Loucy (cell line): ENCODE results near the gene HARS1.

Source experiments
- H2AFZ ChIP-seq: fragments of 200-600 bp; sonication (generic); 2 replicates; pipeline ENCODE4 v1.6.0; 2016; ENCODE audit warnings: antibody characterized with exemption, mild to moderate bottlenecking, low read length, moderate library complexity
- H3F3A ChIP-seq: fragments of 200-600 bp; 2 replicates; pipeline ENCODE4 v1.6.0; 2016; ENCODE audit warnings: antibody characterized with exemption, low read depth, mild to moderate bottlenecking
- H3K27me3 ChIP-seq: fragments of 200-600 bp; sonication (generic); 2 replicates; pipeline ENCODE4 v1.6.1; 2014; ENCODE audit warnings: low read length, mild to moderate bottlenecking; ENCODE audit not compliant: insufficient read depth, poor library complexity, severe bottlenecking
- H3K36me3 ChIP-seq: fragments of 200-600 bp; sonication (generic); 2 replicates; pipeline ENCODE4 v1.6.1; 2016; ENCODE audit warnings: low read length; ENCODE audit not compliant: insufficient read depth
- H3K4me1 ChIP-seq: fragments of 200-600 bp; sonication (generic); 2 replicates; pipeline ENCODE4 v1.5.1; 2014; ENCODE audit warnings: low read length, mild to moderate bottlenecking; ENCODE audit not compliant: insufficient read depth, poor library complexity, severe bottlenecking
- H3K4me2 ChIP-seq: fragments of 200-600 bp; sonication (generic); 2 replicates; pipeline ENCODE4 v1.6.0; 2014; ENCODE audit warnings: antibody characterized with exemption, low read length, low read depth, mild to moderate bottlenecking; ENCODE audit not compliant: poor library complexity, severe bottlenecking
- H3K4me3 ChIP-seq: fragments of 200-600 bp; sonication (generic); 2 replicates; pipeline ENCODE4 v1.5.1; 2014; ENCODE audit warnings: low read length, mild to moderate bottlenecking, mixed read lengths; ENCODE audit not compliant: poor library complexity, severe bottlenecking
- H3K79me2 ChIP-seq: fragments of 200-600 bp; sonication (generic); 2 replicates; pipeline ENCODE4 v1.6.1; 2014; ENCODE audit warnings: low read length; ENCODE audit not compliant: insufficient read depth
- H3K9ac ChIP-seq: fragments of 200-600 bp; sonication (generic); 2 replicates; pipeline ENCODE4 v1.6.0; 2014; ENCODE audit warnings: mild to moderate bottlenecking, low read depth, low read length, moderate library complexity; ENCODE audit not compliant: poor library complexity, severe bottlenecking
- H3K9me2 ChIP-seq: fragments of 200-600 bp; sonication (generic); replicated peaks from 2 replicates; pipeline ENCODE4 v1.6.1; 2016; ENCODE audit warnings: low read depth, low read length, mixed read lengths
- H3K9me3 ChIP-seq: fragments of 200-600 bp; sonication (generic); 2 replicates; pipeline ENCODE4 v1.6.1; 2014; ENCODE audit warnings: mild to moderate bottlenecking, antibody characterized with exemption, low read length, low read depth; ENCODE audit not compliant: insufficient read depth
- H4K20me1 ChIP-seq: fragments of 200-600 bp; sonication (generic); 2 replicates; pipeline ENCODE4 v1.6.0; 2014; ENCODE audit warnings: antibody characterized with exemption, low read length, mild to moderate bottlenecking; ENCODE audit not compliant: insufficient read depth, poor library complexity, severe bottlenecking
- CTCF ChIP-seq: fragments of 200-600 bp; sonication (generic); conservative IDR thresholded peaks from 2 replicates; pipeline ENCODE4 v1.5.1; 2014; ENCODE audit warnings: mild to moderate bottlenecking, antibody characterized with exemption, low read length
- EZH2phosphoT487 ChIP-seq: fragments of 200-600 bp; IDR thresholded peaks from 2 replicates; pipeline ENCODE4 v1.6.1; 2018; ENCODE audit warnings: antibody characterized with exemption, mild to moderate bottlenecking, moderate library complexity, borderline replicate concordance

Gene HARS1

GRCh38 chr5:140690376-140690932 lies 716 bp downstream of the HARS1 start:
- H3K9me3 ChIP-seq, result no peaks in the 10 kb centered on the region
- H3F3A ChIP-seq, result no peaks in the 10 kb centered on the region
- H3K4me3 ChIP-seq, result peak overlapping the region; percentile 84
- H3K9ac ChIP-seq, result peak overlapping the region; percentile 85
- no peak for TF ChIP-seq EZH2phosphoT487
- no peak for TF ChIP-seq CTCF
- no peaks in the 10 kb centered on the region for H3K9me2 ChIP-seq
- H3K36me3 ChIP-seq, result peaks cover 7% of the 10 kb centered on the region; the same call in 1 of the 2 replicates
- H4K20me1 ChIP-seq, result peaks cover 13% of the 10 kb centered on the region
- peaks cover 13% of the 10 kb centered on the region for H3K4me1 ChIP-seq
- H3K79me2 ChIP-seq, result peaks cover 57% of the 10 kb centered on the region
- H3K4me2 ChIP-seq, result peak overlapping the region; percentile 86
- H3K27me3 ChIP-seq, result no peaks in the 10 kb centered on the region
- H2AFZ ChIP-seq, result peak overlapping the region; percentile 92

GRCh38 chr5:140678993-140679392 lies 12.2 kb downstream of the HARS1 start:
- no peak for TF ChIP-seq CTCF
- no peak for TF ChIP-seq EZH2phosphoT487
- no peaks in the 10 kb centered on the region for H3K9me3 ChIP-seq
- no peaks in the 10 kb centered on the region for H3F3A ChIP-seq
- H3K4me2 ChIP-seq, result no peak overlapping the region
- no peaks in the 10 kb centered on the region for H3K9me2 ChIP-seq
- no peaks in the 10 kb centered on the region for H4K20me1 ChIP-seq
- peaks cover 56% of the 10 kb centered on the region for H3K36me3 ChIP-seq
- no peaks in the 10 kb centered on the region for H3K27me3 ChIP-seq
- no peaks in the 10 kb centered on the region for H3K4me1 ChIP-seq
- H3K79me2 ChIP-seq, result no peaks in the 10 kb centered on the region
- no peak overlapping the region for H2AFZ ChIP-seq
- no peak overlapping the region for H3K4me3 ChIP-seq
- no peak overlapping the region for H3K9ac ChIP-seq

GRCh38 chr5:140677947-140678346 lies 13.2 kb downstream of the HARS1 start:
- H3K9me3 ChIP-seq, result no peaks in the 10 kb centered on the region
- H3K9ac ChIP-seq, result no peak overlapping the region
- TF ChIP-seq EZH2phosphoT487 (no peak), CTCF (no peak)
- no peaks in the 10 kb centered on the region for H3K79me2 ChIP-seq
- no peaks in the 10 kb centered on the region for H3K9me2 ChIP-seq
- H2AFZ ChIP-seq, result no peak overlapping the region
- no peaks in the 10 kb centered on the region for H3K4me1 ChIP-seq
- H3K36me3 ChIP-seq, result peaks cover 66% of the 10 kb centered on the region
- no peak overlapping the region for H3K4me2 ChIP-seq
- no peak overlapping the region for H3K4me3 ChIP-seq
- H3K27me3 ChIP-seq, result no peaks in the 10 kb centered on the region
- H3F3A ChIP-seq, result no peaks in the 10 kb centered on the region
- no peaks in the 10 kb centered on the region for H4K20me1 ChIP-seq
